Spleen (tissue), 7 donors: ENCODE data around the gene MCM3AP.

Experiments
- CTCF ChIP-seq, 11 experiments: fragments of 200-600 bp in 7 of 11; fragments of 450-650 bp in 4 of 11; sonication (generic) in 4 of 11; IDR thresholded peaks in 8 of 11; conservative IDR thresholded peaks in 3 of 11; 1 replicate in 7 of 11; 2 replicates in 4 of 11; pipeline versions ENCODE4 v1.4.0 to v1.8.0; 2016 to 2021; ENCODE audit warnings: antibody characterized with exemption in 11 of 11, inconsistent platforms in 4 of 11, mild to moderate bottlenecking in 1 of 11
- POLR2A ChIP-seq, 3 donors: fragments of 450-650 bp; IDR thresholded peaks; one replicate each; pipeline ENCODE4 v1.5.1; 2017; ENCODE audit warnings: antibody characterized with exemption in 3 of 3, mild to moderate bottlenecking in 1 of 3
- POLR2AphosphoS5 ChIP-seq, 3 donors: sonication (generic); formaldehyde crosslinking; IDR thresholded peaks; one replicate each; pipeline ENCODE4 v1.5.1; 2017; ENCODE audit warnings: antibody characterized with exemption in 3 of 3
- donor health status: DM: no; HTN: no; CAD: no; lungs with moderate emphysema.
- donor health status: DM: no; HTN: no; CAD: no.
- donor health status: DM: no; HTN: no; CAD: no.

GRCh38 chr21:46285206-46285661 lies at the start of gene MCM3AP:
- TF ChIP-seq CTCF (IDR thresholded peaks at IDR 0.05 in 8 of 11, conservative IDR thresholded peaks at IDR 0.05 in 3 of 11) (no peak), POLR2AphosphoS5 (IDR thresholded peaks at IDR 0.05) (no peak), POLR2A (IDR thresholded peaks at IDR 0.05) (no peak)
